Fibroblast of mammary gland (primary cell): ENCODE data around the gene ANKHD1.

ENCODE experiments used
- DNase-seq: peaks from one replicate; pipeline ENCODE4 v3.0.0-alpha.2; 2010; ENCODE audit warnings: low read depth
- H3K4me3 ChIP-seq: 2 replicates; pipeline ENCODE4 v1.5.1; 2011; ENCODE audit warnings: low read depth, mild to moderate bottlenecking, low read length, moderate library complexity; ENCODE audit not compliant: control insufficient read depth
- CTCF ChIP-seq: conservative IDR thresholded peaks from 2 replicates; pipeline ENCODE4 v1.5.1; 2011; ENCODE audit warnings: low read depth, low read length, inconsistent platforms; ENCODE audit not compliant: control insufficient read depth, insufficient read depth

Gene ANKHD1

GRCh38 chr5:140568443-140569063 lies 166.9 kb downstream of the ANKHD1 start:
- H3K4me3 ChIP-seq: no peak overlapping the region
- TF ChIP-seq CTCF: no peak
- no peak for DNase-seq

- no peak for DNase-seq
- no peak for TF ChIP-seq CTCF
- H3K4me3 ChIP-seq: no peak overlapping the region
Observed at GRCh38 chr5:140569197-140569596, 167.6 kb downstream of the ANKHD1 start.

- no peak overlapping the region for H3K4me3 ChIP-seq
- DNase-seq: no peak
- no peak for TF ChIP-seq CTCF
Observed at GRCh38 chr5:140570058-140570457, 168.4 kb downstream of the ANKHD1 start.

GRCh38 chr5:140570488-140570887 lies 168.9 kb downstream of the ANKHD1 start:
- DNase-seq: no peak
- H3K4me3 ChIP-seq: no peak overlapping the region
- TF ChIP-seq CTCF: no peak

GRCh38 chr5:140571105-140571504 lies 169.5 kb downstream of the ANKHD1 start:
- TF ChIP-seq CTCF: no peak
- no peak overlapping the region for H3K4me3 ChIP-seq
- no peak for DNase-seq

- no peak for TF ChIP-seq CTCF
- no peak overlapping the region for H3K4me3 ChIP-seq
- no peak for DNase-seq
Observed at GRCh38 chr5:140573683-140574082, 172.1 kb downstream of the ANKHD1 start.

- no peak for DNase-seq
- TF ChIP-seq CTCF: no peak
Observed at GRCh38 chr5:140574165-140574564, 172.5 kb downstream of the ANKHD1 start.

More at GRCh38 chr5:140574165-140574564, 172.5 kb downstream of the ANKHD1 start:
- H3K4me3 ChIP-seq: no peak overlapping the region
